Mesenchymal stem cell (in vitro differentiated cells and primary cell): Measurements from ENCODE around the gene ADAMTSL1.
A peak's percentile ranks its signal among the peaks of the same experiment; 100 is the strongest.

Experiments
- DNase-seq: peaks from one replicate; pipeline ENCODE4 v3.0.0-alpha.2; 2013
- H2AFZ ChIP-seq: one replicate; pipeline ENCODE4 v1.6.1; 2013; ENCODE audit warnings: low read depth, mild to moderate bottlenecking, control low read depth, inconsistent platforms, low read length, moderate library complexity
- H2AK5ac ChIP-seq: 2 replicates; pipeline ENCODE4 v1.6.1; 2013; ENCODE audit warnings: low read length, moderate library complexity, mild to moderate bottlenecking, inconsistent platforms; ENCODE audit not compliant: severe bottlenecking
- H2BK120ac ChIP-seq: one replicate; pipeline ENCODE4 v1.6.1; 2013; ENCODE audit warnings: low read depth, mild to moderate bottlenecking, inconsistent platforms, low read length, moderate library complexity
- H2BK12ac ChIP-seq, 2 experiments: one replicate each; pipeline ENCODE4 v1.6.1; 2013; ENCODE audit warnings: inconsistent platforms in 2 of 2, low read length in 2 of 2, mild to moderate bottlenecking in 2 of 2, moderate library complexity in 2 of 2, control low read depth in 1 of 2
- H2BK15ac ChIP-seq: one replicate; pipeline ENCODE4 v1.6.1; 2013; ENCODE audit warnings: mild to moderate bottlenecking, low read depth, inconsistent platforms; ENCODE audit not compliant: poor library complexity, severe bottlenecking
- H2BK5ac ChIP-seq: 2 replicates; pipeline ENCODE4 v1.6.1; 2013; ENCODE audit warnings: low read depth, mild to moderate bottlenecking, low read length, control low read depth, inconsistent platforms; ENCODE audit not compliant: poor library complexity, severe bottlenecking
- H3K14ac ChIP-seq, 2 experiments: one replicate each; pipeline ENCODE4 v1.6.1; 2013; ENCODE audit warnings: inconsistent platforms in 2 of 2, low read length in 2 of 2, control low read depth in 1 of 2, mild to moderate bottlenecking in 1 of 2, moderate library complexity in 1 of 2
- H3K18ac ChIP-seq, 2 experiments: one replicate each; pipeline ENCODE4 v1.6.1; 2013; ENCODE audit warnings: inconsistent platforms in 2 of 2, low read length in 2 of 2, control low read depth in 1 of 2, low read depth in 1 of 2, mild to moderate bottlenecking in 1 of 2
- H3K23ac ChIP-seq, 2 experiments: one replicate each; pipeline ENCODE4 v1.6.1; 2013; ENCODE audit warnings: inconsistent platforms in 2 of 2, low read length in 2 of 2, mild to moderate bottlenecking in 2 of 2, moderate library complexity in 2 of 2, control low read depth in 1 of 2
- H3K27ac ChIP-seq: 2 replicates; pipeline ENCODE4 v1.5.1; 2013; ENCODE audit warnings: mild to moderate bottlenecking, moderate library complexity, low read length, control low read depth, inconsistent platforms; ENCODE audit not compliant: poor library complexity, severe bottlenecking
- H3K27me3 ChIP-seq, 2 experiments: 2 replicates each; pipeline versions ENCODE4 v1.6.1 to v1.7.0; 2013; ENCODE audit warnings: low read length in 2 of 2, mild to moderate bottlenecking in 2 of 2, moderate library complexity in 2 of 2, control low read depth in 1 of 2, inconsistent platforms in 1 of 2; ENCODE audit not compliant: control insufficient read depth in 1 of 2, insufficient read depth in 1 of 2
- H3K36me3 ChIP-seq, 2 experiments: 2 replicates each; pipeline versions ENCODE4 v1.6.1 to v1.7.0; 2013; ENCODE audit warnings: low read length in 2 of 2, control low read depth in 1 of 2, inconsistent platforms in 1 of 2, low read depth in 1 of 2, mild to moderate bottlenecking in 1 of 2; ENCODE audit not compliant: insufficient read depth in 2 of 2, control insufficient read depth in 1 of 2
- H3K4ac ChIP-seq, 2 experiments: one replicate each; pipeline ENCODE4 v1.6.1; 2013; ENCODE audit warnings: inconsistent platforms in 2 of 2, low read length in 2 of 2, mild to moderate bottlenecking in 2 of 2, moderate library complexity in 2 of 2, control low read depth in 1 of 2, low read depth in 1 of 2
- H3K4me1 ChIP-seq: 2 replicates; pipeline ENCODE4 v1.6.1; 2013; ENCODE audit warnings: low read depth, low read length, control low read depth; ENCODE audit not compliant: control insufficient read depth, insufficient read depth
- H3K4me2 ChIP-seq: 2 replicates; pipeline ENCODE4 v1.6.1; 2013; ENCODE audit warnings: low read length, mild to moderate bottlenecking, inconsistent platforms; ENCODE audit not compliant: poor library complexity, severe bottlenecking
- H3K4me3 ChIP-seq, 2 experiments: 2 replicates each; pipeline versions ENCODE4 v1.5.1 to v1.7.0; 2013; ENCODE audit warnings: low read length in 2 of 2, mild to moderate bottlenecking in 2 of 2, control low read depth in 1 of 2, low read depth in 1 of 2; ENCODE audit not compliant: insufficient read depth in 1 of 2
- H3K79me1 ChIP-seq: replicated peaks from 2 replicates; pipeline ENCODE4 v1.6.1; 2013; ENCODE audit warnings: mild to moderate bottlenecking, control low read depth, low read length, inconsistent platforms; ENCODE audit not compliant: poor library complexity, severe bottlenecking
- H3K9ac ChIP-seq: 2 replicates; pipeline ENCODE4 v1.7.0; 2013; ENCODE audit warnings: mild to moderate bottlenecking, low read length, moderate library complexity
- H3K9me3 ChIP-seq: 2 replicates; pipeline ENCODE4 v1.7.0; 2013; ENCODE audit warnings: mild to moderate bottlenecking, low read length; ENCODE audit not compliant: control insufficient read depth
- H4K8ac ChIP-seq: one replicate; pipeline ENCODE4 v1.6.1; 2013; ENCODE audit warnings: inconsistent platforms, mild to moderate bottlenecking, low read length, moderate library complexity
- H4K91ac ChIP-seq: one replicate; pipeline ENCODE4 v1.6.1; 2013; ENCODE audit warnings: mild to moderate bottlenecking, low read length, inconsistent platforms
- WGBS: methylation state at CpG from one replicate; pipeline ENCODE4 v1.1.7; 2013; ENCODE audit warnings: mixed read lengths; 5-methylcytosine and 5-hydroxymethylcytosine counted together

The ADAMTSL1 gene

DNA sequence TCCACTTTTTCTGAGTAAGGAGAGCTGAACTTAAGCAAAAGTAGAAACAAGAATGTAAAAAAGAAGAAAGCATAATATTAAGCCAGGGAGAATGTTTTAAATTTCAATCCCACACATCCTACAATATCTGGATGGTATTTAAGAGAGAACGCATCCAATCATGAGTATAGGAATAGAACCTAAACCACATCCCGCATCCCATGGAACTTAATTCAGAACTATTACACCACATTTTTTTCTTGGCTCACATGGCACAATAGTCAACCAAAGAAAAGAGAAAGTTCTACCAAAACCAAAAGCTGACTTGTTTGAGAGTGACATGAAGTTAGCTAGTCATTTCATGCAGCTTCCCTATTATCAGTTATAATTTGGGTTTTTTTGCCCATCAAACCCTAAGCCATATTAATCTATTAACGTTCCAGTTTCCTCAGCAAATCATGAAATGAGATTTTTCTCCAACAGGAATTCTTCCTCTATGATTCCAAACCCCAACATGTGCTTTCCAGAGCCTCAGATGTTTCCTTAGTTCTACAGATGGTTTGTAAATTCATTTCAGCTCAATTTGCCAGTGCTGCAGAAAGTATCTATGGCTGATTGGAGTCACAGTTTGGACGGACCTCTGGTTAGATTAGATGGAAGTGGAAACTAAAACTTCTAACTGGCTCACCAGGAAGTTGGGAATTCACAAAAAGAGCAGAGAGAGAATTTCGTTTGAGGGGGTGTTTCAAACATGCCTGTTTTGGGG lies 22.5 kb downstream of the ADAMTSL1 start:
- H4K8ac ChIP-seq, result no peak overlapping the region

GRCh38 chr9:18499062-18499461 lies 25.1 kb downstream of the ADAMTSL1 start:
- Histone ChIP-seq H3K4me1 (no peaks in the 10 kb centered on the region), H2BK120ac (no peak overlapping the region), H2BK5ac (no peak overlapping the region), H3K4ac (no peak overlapping the region), H4K8ac (peak overlapping the region; percentile 17), H3K4me3 (no peak overlapping the region), H2AFZ (no peak overlapping the region), H3K23ac (no peak overlapping the region), H3K79me1 (peaks cover 19% of the 10 kb centered on the region), H2BK12ac (no peak overlapping the region), H3K9ac (peak overlapping the region; percentile 28), H3K18ac (no peak overlapping the region), H2BK15ac (no peak overlapping the region), H4K91ac (no peak overlapping the region), H3K27me3 (no peaks in the 10 kb centered on the region), H3K36me3 (peaks cover 0 to 39% of the 10 kb centered on the region in 2 experiments), H2AK5ac (no peak overlapping the region), H3K4me2 (no peak overlapping the region), H3K27ac (no peak overlapping the region), H3K9me3 (no peaks in the 10 kb centered on the region), H3K14ac (no peak overlapping the region)
- no peak for DNase-seq
- WGBS, result 93% methylated on average over 3 of the region's 3 CpGs

More for the DNA sequence above, 22.5 kb downstream of the ADAMTSL1 start:
- no peak overlapping the region for H2AFZ ChIP-seq
- H4K91ac ChIP-seq, result no peak overlapping the region
- H3K14ac ChIP-seq, result no peak overlapping the region
- H3K4me2 ChIP-seq, result no peak overlapping the region
- peak overlapping the region; percentile 73 for H3K9ac ChIP-seq
- H3K9me3 ChIP-seq, result no peaks in the 10 kb centered on the region
- peaks cover 17% of the 10 kb centered on the region for H3K79me1 ChIP-seq
- H2BK120ac ChIP-seq, result no peak overlapping the region
- H3K36me3 ChIP-seq, result peaks cover 0 to 35% of the 10 kb centered on the region in 2 experiments
- 90% methylated on average over 5 of the region's 5 CpGs for WGBS
- no peak overlapping the region for H3K23ac ChIP-seq
- DNase-seq, result no peak
- H3K18ac ChIP-seq, result no peak overlapping the region
- no peaks in the 10 kb centered on the region for H3K4me1 ChIP-seq
- H3K4me3 ChIP-seq, result peak overlapping the region in 1 of 2 experiments; percentile 11
- H2AK5ac ChIP-seq, result peak overlapping the region; percentile 70
- H3K27me3 ChIP-seq, result no peaks in the 10 kb centered on the region
- H3K27ac ChIP-seq, result no peak overlapping the region
- H3K4ac ChIP-seq, result peak overlapping the region in 1 of 2 experiments; percentile 41
- no peak overlapping the region for H2BK12ac ChIP-seq
- H2BK15ac ChIP-seq, result no peak overlapping the region
- no peak overlapping the region for H2BK5ac ChIP-seq

GRCh38 chr9:18499980-18500379 lies 26.0 kb downstream of the ADAMTSL1 start:
- H2BK120ac ChIP-seq, result no peak overlapping the region
- H3K79me1 ChIP-seq, result peaks cover 24% of the 10 kb centered on the region
- no peak overlapping the region for H2BK5ac ChIP-seq
- no peak overlapping the region for H3K14ac ChIP-seq
- H4K8ac ChIP-seq, result no peak overlapping the region
- H3K18ac ChIP-seq, result no peak overlapping the region
- no peak overlapping the region for H4K91ac ChIP-seq
- H2AK5ac ChIP-seq, result no peak overlapping the region
- H2BK15ac ChIP-seq, result no peak overlapping the region
- 59% methylated on average over 1 of the region's 1 CpG for WGBS
- peaks cover 0 to 42% of the 10 kb centered on the region in 2 experiments for H3K36me3 ChIP-seq
- no peak overlapping the region for H2AFZ ChIP-seq
- H2BK12ac ChIP-seq, result no peak overlapping the region
- H3K4me1 ChIP-seq, result no peaks in the 10 kb centered on the region
- no peaks in the 10 kb centered on the region for H3K27me3 ChIP-seq
- H3K4me3 ChIP-seq, result no peak overlapping the region
- peak overlapping the region; percentile 28 for H3K9ac ChIP-seq
- no peak overlapping the region for H3K27ac ChIP-seq
- no peak overlapping the region for H3K4ac ChIP-seq
- no peak for DNase-seq
- H3K4me2 ChIP-seq, result no peak overlapping the region
- no peak overlapping the region for H3K23ac ChIP-seq
- no peaks in the 10 kb centered on the region for H3K9me3 ChIP-seq

GRCh38 chr9:18500451-18500850 lies 26.5 kb downstream of the ADAMTSL1 start:
- H3K4me2 ChIP-seq, result no peak overlapping the region
- H3K23ac ChIP-seq, result no peak overlapping the region
- no peak overlapping the region for H2BK12ac ChIP-seq
- H2BK120ac ChIP-seq, result no peak overlapping the region
- H3K27ac ChIP-seq, result no peak overlapping the region
- WGBS, result no CpG with 5 or more reads among the region's 1 CpG
- H3K18ac ChIP-seq, result no peak overlapping the region
- no peak overlapping the region for H3K4me3 ChIP-seq
- H3K14ac ChIP-seq, result no peak overlapping the region
- no peak overlapping the region for H3K4ac ChIP-seq
- H3K79me1 ChIP-seq, result peaks cover 24% of the 10 kb centered on the region
- H2BK5ac ChIP-seq, result no peak overlapping the region
- H3K27me3 ChIP-seq, result no peaks in the 10 kb centered on the region
- H2AK5ac ChIP-seq, result no peak overlapping the region
- no peaks in the 10 kb centered on the region for H3K4me1 ChIP-seq
- no peak overlapping the region for H4K8ac ChIP-seq
- no peak for DNase-seq
- H2BK15ac ChIP-seq, result no peak overlapping the region
- H3K36me3 ChIP-seq, result peaks cover 0 to 42% of the 10 kb centered on the region in 2 experiments
- H3K9me3 ChIP-seq, result no peaks in the 10 kb centered on the region
- H3K9ac ChIP-seq, result no peak overlapping the region
- H4K91ac ChIP-seq, result no peak overlapping the region
- H2AFZ ChIP-seq, result no peak overlapping the region
